T-helper 9 cell (primary cell): Measurements from ENCODE around the gene MOB4.
"Not testable (repeated sequence)": the region's sequence is repeated elsewhere in the genome, so short reads cannot be mapped to it uniquely, and the experiment has no call there.

Experiments used
- DNase-seq: peaks from one replicate; pipeline ENCODE4 v3.0.0-alpha.2; 2020

MOB4 gene

DNA sequence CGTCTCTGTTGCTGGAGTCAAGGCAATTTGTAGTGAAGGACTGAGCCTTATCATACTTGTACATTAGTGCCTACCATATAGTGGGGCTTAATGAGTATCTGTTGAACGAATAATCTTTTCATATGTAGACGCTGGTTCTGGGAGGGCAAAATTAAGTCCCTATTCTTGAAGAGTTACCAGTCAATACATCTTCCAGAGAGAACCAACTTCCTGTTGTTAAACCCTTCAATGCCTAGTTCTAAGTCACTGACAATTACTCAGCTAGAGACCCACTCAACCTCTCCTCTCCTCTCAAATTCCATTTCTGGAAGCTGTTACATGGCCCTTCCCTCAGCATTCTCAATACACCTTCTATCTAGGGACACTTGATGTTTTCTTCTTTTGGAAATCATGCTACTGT, 1.1 kb upstream of the MOB4 start:
- DNase-seq: no peak

DNA sequence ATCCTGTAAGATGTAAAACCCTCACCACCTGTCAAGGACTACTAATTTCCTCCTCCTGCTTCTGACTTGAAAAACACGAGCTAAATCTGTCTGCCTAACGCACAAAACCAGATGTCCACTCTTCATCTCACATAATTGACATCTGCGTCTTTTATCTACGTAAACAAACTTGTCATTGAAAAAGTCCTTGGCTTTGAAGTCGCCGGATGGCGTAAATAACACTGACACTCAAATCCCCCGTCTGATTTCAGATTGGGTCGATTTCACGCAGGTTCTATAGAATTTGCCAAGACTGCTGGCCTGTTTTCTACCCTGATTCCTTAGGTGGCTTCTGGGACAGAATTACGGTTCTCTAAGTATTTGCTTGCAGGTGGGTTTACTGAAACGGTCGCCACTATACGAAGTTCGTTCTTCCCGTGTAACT, 539 bp upstream of the MOB4 start:
- DNase-seq: no peak

DNA sequence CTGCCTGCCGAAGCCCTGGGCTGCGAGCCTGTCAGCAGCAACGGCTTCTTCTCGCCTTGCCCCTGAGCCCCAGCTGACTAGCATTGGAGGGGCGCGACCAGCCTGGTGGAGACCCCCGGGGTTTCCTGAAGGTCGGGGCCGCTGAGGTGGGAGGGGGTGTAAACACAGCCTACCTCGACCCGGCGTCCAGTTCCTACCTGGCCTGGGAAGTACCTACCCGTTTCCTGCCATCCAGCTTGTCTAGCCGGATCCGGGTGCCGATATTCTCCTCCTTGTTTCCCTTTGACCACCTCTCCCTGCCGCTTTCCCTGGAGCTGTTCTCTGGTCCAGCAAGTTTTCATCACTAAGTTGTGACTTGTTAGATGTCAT, 511 bp downstream of the MOB4 start:
- DNase-seq: no peak

DNA sequence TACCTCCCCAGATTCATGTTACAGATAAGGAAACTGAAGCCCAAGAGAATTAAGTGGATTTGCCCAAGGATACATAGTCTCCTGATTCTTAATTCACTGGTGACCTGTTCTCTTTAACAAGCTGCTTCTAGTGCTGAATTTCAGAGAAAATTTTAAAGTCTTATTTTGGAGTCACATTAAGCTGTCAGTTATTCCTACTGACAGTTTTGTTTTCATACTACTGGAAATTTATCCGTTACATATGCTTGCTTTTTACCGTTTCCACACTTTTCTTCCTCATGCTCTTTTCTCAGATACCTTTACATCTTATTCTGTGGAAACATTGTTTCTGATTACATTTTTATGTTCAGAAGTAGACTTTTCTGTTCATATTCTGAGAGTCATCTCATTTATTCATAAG, 1.3 kb downstream of the MOB4 start:
- no peak for DNase-seq

DNA sequence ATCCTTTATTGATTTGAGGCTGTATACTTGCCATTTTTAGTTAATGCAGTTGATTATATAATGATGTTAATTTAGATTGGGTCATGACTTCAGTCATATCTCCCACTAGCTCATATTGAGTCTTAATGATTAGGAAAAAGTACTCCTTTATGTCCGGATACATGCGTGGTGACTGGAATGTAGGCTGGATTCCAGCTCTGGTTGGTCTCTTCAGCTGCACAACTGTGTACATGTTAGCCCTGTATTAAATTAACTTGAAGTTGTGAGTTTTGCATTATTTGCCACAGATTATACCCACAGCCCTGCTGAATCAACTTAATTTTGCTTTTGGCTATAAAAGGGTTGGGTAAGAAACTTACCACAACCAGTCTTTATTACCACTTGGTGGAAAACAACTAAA, 22.5 kb downstream of the MOB4 start:
- no peak for DNase-seq

DNA sequence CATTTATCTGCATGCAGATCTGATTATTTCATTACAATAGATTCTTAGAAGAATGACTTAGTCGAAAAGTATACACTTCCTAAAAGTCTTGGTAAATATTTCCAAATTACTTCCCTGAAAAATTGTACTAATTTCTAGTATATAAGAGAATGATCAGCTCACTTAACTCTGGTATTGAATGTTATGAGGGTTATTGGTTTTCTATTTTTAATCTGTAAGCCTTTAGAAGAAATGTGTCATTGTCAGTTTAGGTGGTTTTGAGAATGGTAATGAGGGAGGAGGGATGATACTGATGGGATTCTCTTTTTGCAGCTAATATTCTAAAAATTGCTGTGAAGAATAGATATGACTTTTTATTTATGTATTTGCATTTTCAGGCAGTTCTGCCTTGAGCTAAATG, 23.9 kb downstream of the MOB4 start:
- DNase-seq: no peak

DNA sequence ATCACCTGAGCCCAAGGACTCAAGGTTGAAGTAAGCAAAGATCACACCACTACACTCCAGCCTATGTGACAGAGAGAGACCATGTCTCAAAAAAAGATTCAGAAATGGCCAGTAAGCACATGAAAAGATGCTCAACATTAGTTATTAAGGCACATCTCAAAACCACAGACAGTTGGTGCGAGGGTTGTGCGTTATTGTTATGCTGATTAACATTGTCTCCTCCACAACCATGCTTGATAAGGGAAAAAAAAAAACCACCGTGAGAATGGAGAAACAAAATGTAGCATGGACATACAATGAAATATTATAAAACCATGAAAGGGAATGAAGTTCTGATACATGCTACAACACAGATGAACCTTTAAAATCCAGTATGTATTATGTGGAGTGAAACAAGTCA, 27.3 kb downstream of the MOB4 start:
- DNase-seq: no peak

DNA sequence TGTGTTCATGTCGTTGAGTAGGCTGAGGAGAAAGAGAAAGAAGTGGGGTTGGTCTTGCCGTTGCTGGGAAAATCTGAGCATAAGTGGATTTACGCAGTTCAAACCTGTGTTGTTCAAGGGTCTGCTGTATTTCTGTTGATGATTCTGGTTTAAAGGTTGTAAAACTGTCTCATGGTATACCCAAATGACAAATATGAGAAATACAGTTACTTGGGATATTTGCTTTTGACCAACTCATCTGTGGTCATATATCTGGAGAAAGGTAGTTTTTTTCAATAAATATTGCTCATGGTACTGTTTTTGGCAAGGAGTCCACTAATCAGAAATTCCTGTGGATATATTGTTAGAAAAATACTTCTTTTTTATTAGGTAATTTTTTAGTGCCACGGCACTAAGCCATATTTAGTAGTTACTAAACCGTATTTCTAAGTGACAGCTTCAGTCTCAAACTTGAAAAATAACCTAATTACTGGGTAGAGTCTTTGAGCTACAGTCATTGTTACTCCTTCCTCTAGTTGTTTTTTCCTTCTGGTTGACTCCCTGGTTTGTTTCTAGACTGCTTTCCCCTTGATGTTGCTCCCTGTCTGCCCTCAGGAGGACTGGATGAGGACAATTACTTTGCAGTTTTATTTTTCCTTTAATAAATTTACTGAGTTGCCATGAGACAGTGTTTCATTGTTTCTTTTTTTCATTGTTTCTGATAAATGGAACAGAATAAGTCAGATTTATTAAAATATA, 31.5 kb downstream of the MOB4 start:
- DNase-seq: no peak

DNA sequence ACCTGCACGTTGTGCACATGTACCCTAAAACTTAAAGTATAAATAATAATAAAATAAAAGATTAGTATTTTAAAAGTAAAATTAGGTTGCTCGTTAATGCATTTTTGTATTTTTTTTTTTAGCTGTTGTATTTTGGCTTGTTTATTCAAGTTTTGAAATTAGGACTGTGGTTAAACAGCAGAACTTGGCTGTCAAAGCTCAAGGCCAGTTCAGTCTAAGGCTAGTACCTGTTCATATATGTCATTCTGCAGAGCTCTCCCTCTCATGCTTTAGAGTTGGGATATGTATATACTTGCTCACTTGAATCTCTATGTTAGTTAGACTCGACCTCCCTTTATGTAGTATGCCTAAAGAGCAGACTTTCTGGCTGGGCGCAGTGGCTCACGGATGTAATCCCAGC, 32.7 kb downstream of the MOB4 start:
- DNase-seq: no peak

DNA sequence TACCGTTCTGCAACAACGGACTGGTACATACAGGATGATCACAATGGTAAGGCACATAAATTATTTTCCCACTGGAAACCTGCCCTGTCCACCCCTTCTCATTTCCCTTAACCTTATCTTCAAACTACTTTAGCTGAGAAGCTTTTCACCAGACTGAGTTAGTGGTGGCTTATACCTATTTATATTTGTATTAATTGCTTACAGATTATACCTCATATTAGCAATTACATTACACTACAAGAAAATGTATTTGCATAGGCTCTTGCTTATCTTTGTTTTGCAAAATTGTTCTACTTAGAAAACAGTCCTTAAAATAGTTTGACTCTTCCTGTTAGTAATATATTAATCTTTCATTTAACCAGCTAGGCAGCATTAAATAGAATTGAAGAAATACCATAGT, 35.4 kb downstream of the MOB4 start:
- not testable (repeated sequence) for DNase-seq

DNA sequence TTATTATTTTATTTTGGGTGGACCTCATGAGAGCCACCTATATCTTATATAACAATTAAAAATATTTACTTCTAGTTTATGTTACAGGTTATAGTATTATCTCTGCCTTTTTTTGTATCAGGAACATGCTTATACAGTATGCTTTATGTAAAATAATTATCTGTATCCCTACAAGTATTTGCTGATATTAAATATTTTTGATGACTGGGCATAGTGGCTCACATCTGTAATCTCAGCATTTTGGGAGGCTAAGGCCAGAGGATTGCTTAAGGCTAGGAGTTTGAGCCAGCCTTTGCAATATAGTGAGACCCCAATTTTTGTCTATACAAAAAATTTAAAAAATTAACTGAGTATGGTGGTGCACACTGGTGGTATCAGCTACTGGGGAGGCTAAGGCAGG, 39.6 kb downstream of the MOB4 start:
- no peak for DNase-seq

DNA sequence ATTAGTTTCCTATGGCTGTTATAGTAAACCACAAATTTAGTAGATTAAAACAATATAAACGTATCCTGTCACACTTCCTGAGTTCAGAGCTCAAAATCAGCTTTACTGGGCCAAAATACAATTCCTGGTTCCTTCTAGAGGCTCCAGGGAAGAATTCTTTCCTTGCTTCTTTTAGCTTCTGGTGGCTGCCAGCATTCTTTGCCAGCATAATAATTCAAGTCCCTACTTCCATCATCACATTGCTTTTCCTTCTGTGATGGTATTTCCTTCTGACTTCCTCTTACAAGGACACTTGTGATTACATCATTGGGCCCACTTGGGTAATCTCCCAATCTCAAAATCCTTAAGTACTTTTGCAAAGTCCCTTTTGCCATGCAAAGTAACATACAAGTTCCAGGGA, 40.6 kb downstream of the MOB4 start:
- DNase-seq: no peak

DNA sequence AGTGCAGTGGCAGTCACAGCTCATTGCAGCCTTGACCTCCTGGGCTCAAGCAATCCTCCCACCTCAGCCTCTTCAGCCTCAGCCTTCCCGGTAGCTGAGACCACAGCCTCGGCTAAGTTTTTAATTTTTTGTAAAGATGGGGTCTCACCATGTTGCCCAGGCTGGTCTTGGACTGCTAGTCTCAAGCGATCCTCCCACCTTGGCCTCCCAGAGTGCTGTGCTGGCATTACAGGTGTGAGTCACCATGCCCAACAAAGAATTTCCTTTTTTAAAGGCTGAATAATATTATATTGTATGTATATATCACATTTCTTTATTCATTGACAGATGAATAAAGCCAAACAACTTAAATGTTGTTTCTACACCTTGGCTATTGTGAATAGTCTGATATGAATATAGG, 42.5 kb downstream of the MOB4 start:
- DNase-seq: no peak

DNA sequence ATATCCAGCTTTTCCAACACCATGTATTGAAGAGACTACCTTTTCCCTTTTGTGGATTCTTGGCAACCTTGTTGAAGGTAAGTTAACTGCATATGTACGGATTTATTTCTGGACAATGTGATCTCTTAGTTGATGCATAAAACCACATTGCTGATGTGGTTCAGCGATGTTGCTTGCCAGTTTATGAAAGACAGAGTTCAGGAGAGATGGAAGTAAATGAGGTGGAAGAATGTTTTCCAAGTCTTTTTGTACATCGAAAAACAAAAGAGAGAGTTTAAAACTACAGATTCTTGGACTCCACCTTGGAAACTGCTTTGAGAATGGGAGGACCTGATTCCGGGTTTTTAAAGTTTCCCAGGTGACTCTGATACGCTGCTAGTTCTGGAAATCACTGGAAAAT, 43.8 kb downstream of the MOB4 start:
- no peak for DNase-seq

DNA sequence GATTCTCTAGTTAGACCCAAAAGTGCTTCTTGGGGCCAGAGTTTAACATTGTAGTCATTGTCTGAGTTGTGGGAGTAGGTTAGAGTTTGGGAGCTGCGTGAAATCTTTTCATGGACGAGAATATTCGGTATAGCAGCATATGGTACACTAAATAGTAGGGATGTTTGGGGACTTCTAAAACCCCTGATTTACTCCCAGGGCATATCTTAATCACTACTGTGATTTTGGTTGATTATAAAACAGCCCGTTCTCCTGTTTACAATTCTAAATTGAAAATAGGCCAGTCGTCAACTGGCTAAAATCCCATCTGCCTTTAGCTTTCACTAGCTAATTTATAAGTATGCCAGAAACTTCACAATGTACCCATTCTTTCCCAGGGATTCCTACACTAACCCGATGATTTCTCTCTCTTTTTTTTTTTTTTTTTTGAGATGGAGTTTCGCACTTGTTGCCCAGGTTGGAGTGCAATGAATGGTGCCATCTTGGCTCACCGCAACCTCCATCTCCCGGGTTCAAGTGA, 44.3 kb downstream of the MOB4 start:
- DNase-seq: no peak

DNA sequence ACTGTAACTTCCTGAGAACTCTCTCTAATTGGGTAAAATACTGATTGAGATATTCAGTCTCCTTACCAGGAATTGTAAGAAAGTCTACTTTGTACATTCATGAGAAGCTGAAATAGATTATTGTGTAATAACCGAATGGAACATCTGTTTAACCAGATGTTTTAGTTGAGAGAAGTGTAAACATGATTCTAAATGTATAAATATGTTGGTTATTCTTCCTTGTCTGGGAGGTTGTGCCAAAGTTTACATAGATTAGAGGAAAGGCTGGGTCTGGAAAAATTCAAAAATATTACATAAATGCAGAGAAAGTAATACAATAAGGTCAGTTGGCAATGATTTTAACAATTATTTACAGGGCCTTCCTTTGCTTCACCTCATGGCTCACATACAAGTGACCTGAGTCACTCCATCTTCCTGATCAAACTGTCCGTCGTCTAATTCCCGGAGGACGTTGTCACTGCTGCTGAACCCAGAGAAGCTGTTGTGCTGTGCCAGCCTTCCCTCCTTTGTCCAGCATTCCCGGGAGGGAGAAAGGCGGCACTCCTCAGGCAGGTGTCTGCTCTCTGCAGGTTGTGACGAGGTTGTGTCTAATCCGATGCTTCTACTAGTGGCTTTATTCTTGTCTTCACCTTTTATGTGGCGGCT, 55.9 kb downstream of the MOB4 start:
- DNase-seq: no peak

DNA sequence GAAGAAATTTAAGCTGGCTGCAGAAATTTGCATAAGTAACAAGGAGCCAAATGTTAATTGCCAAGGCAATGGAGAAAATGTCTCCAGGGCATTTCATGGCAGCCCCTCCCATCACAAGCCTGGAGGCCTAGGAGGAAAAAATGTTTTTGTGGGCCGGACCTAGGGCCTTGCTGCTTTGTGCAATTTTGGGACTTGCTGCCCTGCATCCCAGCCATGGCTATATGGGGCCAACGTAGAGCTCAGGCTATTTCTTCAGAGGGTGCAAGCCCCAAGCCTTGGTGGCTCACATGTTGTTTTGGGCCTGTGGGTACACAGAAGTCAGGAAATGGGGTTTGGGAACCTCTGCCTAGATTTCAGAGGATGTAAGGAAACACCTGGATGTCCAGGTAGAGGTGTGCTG, 57.7 kb downstream of the MOB4 start:
- no peak for DNase-seq

DNA sequence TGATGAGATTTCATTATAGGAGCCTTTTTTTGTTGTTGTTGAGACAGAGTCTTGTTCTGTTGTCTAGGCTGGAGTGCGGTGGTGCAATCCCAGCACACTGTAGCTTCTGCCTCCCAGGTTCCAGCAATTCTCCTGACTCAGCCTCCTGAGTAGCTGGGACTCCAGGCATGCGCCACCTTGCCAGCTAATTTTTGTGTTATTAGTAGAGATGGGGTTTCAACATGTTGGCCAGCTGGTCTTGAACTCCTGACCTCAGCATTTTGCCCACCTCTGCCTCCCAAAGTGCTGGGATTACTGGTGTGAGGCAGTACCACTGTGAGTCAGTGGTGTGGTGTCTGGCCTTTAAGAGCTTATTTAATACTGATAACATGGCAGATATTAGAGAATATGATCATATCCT, 60.1 kb downstream of the MOB4 start:
- DNase-seq: no peak

DNA sequence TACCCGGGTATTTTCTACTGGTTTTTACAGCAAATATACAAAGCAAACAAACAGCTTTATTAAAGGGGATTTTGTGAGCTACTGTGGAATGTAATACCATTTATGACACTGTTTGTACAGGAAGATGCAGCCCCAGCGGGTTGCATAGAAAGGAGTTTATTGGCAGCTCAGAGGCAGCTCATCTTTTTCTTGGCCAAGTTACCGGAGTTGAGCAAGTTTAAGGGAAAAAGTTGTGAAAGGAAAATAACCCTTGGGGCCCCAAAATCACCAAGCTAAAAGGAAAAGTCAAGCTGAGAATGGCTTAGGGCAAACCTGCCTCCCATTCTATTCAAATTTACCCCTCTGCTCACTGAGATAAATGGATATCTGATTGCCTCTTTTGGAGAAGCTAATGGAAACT, 60.8 kb downstream of the MOB4 start:
- no peak for DNase-seq

DNA sequence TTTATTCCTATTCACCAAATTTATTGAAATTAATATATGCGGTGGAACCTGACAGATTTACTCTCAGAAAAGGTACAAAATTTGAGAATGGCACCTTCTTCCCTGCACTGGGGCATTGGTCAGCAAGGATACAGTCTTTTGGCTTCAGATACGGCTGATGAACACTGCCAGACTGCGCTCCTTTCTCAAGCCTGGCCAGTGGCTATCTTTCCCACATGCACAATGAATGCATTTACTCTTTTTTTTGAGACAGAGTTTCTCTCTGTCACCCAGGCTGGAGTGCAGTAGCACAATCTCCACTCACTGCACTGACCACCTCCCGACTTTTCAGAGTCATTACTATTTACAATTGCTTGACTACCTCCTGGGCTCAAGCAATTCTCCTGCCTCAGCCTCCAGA, 61.6 kb downstream of the MOB4 start:
- no peak for DNase-seq

DNA sequence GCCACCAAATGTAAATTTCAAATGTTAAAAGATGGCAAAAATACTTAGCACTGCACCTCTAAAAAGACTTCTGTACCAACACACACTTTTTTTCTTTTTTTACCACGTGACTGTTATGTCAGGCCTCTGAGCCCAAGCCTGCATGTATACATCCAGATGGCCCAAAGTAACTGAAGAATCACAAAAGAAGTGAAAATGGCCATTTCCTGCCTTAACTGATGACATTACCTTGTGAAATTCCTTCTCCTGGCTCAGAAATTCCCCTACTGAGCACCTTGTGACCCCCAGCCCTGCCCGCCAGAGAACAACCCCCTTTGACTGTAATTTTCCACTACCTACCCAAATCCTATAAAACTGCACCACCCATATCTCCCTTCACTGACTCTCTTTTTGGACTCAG, 62.4 kb downstream of the MOB4 start:
- not testable (repeated sequence) for DNase-seq

DNA sequence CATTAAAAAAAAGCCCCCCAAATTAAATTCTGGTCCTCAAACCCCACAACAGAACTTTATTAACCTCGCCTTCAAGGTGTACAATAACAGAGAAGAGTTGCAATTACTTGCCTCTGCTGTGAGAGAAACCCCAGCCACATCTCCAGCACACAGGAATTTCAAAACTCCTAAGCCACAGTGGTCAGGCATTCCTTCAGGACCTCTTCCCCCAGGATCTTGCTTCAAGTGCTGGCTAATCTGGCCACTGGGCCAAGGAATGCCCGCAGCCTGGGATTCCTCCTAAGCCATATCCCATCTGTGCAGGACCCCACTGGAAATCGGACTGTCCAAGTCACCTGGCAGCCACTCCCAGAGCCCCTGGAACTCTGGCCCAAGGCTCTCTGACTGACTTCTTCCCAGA, 64.3 kb downstream of the MOB4 start:
- not testable (repeated sequence) for DNase-seq

DNA sequence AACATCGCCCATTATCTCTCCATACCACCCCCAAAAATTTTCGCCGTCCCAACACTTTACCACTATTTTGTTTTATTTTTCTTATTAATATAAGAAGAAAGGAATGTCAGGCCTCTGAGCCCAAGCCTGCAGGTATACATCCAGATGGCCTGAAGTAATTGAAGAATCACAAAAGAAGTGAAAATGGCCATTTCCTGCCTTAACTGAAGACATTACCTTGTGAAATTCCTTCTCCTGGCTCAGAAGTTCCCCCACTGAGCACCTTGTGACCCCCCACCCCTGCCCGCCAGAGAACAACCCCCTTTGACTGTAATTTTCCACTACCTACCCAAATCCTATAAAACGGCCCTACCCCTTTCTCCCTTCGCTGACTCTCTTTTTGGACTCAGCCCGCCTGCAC, 71.4 kb downstream of the MOB4 start:
- not testable (repeated sequence) for DNase-seq

DNA sequence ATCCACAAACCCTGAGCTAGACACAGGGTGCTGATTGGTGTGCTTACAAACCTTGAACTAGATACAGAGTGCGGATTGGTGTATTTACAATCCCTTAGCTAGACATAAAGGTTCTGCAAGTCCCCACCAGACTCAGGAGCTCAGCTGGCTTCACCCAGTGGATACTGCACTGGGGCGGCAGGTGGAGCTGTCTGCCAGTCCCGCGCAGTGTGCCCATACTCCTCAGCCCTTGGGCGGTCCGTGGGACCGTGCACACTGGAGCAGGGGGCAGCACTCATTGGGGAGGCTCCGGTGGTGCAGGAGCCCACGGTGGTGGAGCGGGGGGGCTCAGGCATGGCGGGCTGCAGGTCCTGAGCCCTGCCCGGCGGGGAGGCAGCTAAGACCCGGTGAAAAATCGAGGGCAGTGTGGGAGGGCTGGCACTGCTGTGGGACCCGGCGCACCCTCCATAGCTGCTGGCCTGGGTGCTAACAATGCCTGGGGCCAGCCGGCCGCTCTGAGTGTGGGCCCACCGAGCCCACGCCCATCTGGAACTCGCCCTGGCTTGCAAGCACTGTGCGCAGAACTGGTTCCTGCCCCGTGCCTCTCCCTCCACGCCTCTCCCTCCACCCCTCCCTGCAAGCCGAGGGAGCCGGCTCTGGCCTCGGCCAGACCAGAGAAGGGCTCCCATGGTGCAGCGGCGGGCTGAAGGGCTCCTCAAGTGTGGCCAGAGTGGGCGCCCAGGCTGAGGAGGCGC, 75.6 kb downstream of the MOB4 start:
- DNase-seq: no peak
